Hepatocyte (in vitro differentiated cells): ENCODE measurements around the gene RAD51AP1. TPM values are rescaled to one million over a fixed set of nuclear protein-coding genes. Genes with fewer than 3 reads are reported as not detected.
A peak's percentile ranks its signal among the peaks of the same experiment; 100 is the strongest.

Experiments
- DNase-seq: peaks from one replicate; pipeline ENCODE4 v3.0.0-alpha.2; 2016; ENCODE audit warnings: low spot score
- H2AFZ ChIP-seq: fragments of 200-600 bp; sonication (generic); 2 replicates; pipeline ENCODE4 v1.6.0; 2016; ENCODE audit warnings: antibody characterized with exemption, mild to moderate bottlenecking
- H3K27ac ChIP-seq: fragments of 200-600 bp; sonication (generic); 2 replicates; pipeline ENCODE4 v1.5.1; 2016; ENCODE audit warnings: mild to moderate bottlenecking
- H3K27me3 ChIP-seq: fragments of 200-600 bp; sonication (generic); 2 replicates; pipeline ENCODE4 v1.6.1; 2016
- H3K36me3 ChIP-seq: fragments of 200-600 bp; sonication (generic); replicated peaks from 2 replicates; pipeline ENCODE4 v1.5.1; 2016; ENCODE audit warnings: low read depth; ENCODE audit not compliant: insufficient read depth
- H3K4me1 ChIP-seq: fragments of 200-600 bp; sonication (generic); 2 replicates; pipeline ENCODE4 v1.5.1; 2016; ENCODE audit warnings: mild to moderate bottlenecking, moderate library complexity; ENCODE audit not compliant: insufficient read depth
- H3K4me2 ChIP-seq: fragments of 200-600 bp; sonication (generic); 2 replicates; pipeline ENCODE4 v1.6.0; 2016
- H3K4me3 ChIP-seq: fragments of 200-600 bp; sonication (generic); 2 replicates; pipeline ENCODE4 v1.5.1; 2016; ENCODE audit warnings: mild to moderate bottlenecking
- H3K79me2 ChIP-seq: fragments of 200-600 bp; sonication (generic); 2 replicates; pipeline ENCODE4 v1.6.0; 2017; ENCODE audit warnings: mild to moderate bottlenecking
- H3K9me2 ChIP-seq: fragments of 200-600 bp; sonication (generic); replicated peaks from 2 replicates; pipeline ENCODE4 v1.6.0; 2017; ENCODE audit warnings: mild to moderate bottlenecking; ENCODE audit not compliant: insufficient read depth
- H3K9me3 ChIP-seq: fragments of 200-600 bp; sonication (generic); 2 replicates; pipeline ENCODE4 v1.5.1; 2016; ENCODE audit warnings: low read depth, mild to moderate bottlenecking
- H4K20me1 ChIP-seq: fragments of 200-600 bp; sonication (generic); 2 replicates; pipeline ENCODE4 v1.6.0; 2016; ENCODE audit warnings: mild to moderate bottlenecking; ENCODE audit not compliant: insufficient read depth, poor library complexity, severe bottlenecking
- EZH2 ChIP-seq: fragments of 200-600 bp; sonication (generic); IDR thresholded peaks from 2 replicates; pipeline ENCODE4 v1.6.1; 2016; ENCODE audit warnings: antibody characterized with exemption, mild to moderate bottlenecking, borderline replicate concordance
- EZH2phosphoT487 ChIP-seq: fragments of 200-600 bp; sonication (generic); IDR thresholded peaks from one replicate; pipeline ENCODE4 v1.6.1; 2018; ENCODE audit warnings: antibody characterized with exemption, mild to moderate bottlenecking, low read depth, moderate library complexity; ENCODE audit not compliant: unreplicated experiment, severe bottlenecking
- WGBS: methylation state at CpG from one replicate; pipeline ENCODE4 v1.1.6; 2016; ENCODE audit warnings: low lambda C conversion rate; ENCODE audit errors: missing lambda C conversion rate; 5-methylcytosine and 5-hydroxymethylcytosine counted together
- polyA plus RNA-seq: library from polyadenylated mRNA; unstranded; fragments of >200 nt; fragmentation: Nextera tagmentation; extraction: Ambion mirVana; gene quantifications from 2 replicates; pipeline ENCODE4 v1.2.1, GENCODE V29; 2016
- total RNA-seq: library from RNA; depleted of rRNA; stranded (reverse); fragments of >200 nt; gene quantifications from 2 replicates; pipeline ENCODE4 v1.2.3, GENCODE V29; 2014
- TF ChIP-seq, protein P1 (sequence below): fragments of 200-600 bp; sonication (generic); IDR thresholded peaks from 2 replicates; pipeline ENCODE4 v1.5.1; 2016; ENCODE audit warnings: antibody characterized with exemption, mild to moderate bottlenecking; ENCODE audit not compliant: poor library complexity

RAD51AP1 gene
- total and polyA plus RNA-seq, 2 experiments from 2014 or later: 4.6 to 11.5 TPM

DNA sequence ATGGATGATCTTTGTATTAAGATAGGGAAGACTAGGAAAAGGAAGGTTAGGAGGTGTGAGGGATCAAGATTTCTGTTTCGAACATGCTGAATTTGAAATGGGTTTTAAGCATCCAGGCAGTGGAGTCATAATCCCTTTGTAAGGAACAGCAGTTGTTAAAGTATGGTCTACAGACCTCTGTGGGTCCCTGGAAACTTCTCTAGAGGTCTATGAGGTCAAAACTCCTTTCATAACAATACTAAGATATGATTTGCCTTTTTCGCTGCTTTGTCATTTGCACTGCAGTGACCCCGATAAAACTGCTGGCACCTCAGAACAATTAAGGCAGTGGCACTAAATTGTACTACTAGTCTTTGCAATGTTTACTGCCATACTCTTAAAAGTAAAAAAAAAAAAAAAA, 1.5 kb downstream of the RAD51AP1 start:
- Histone ChIP-seq H3K4me1 (no peaks in the 10 kb centered on the region), H3K4me3 (no peak overlapping the region), H3K79me2 (peaks cover 46% of the 10 kb centered on the region), H3K27me3 (no peaks in the 10 kb centered on the region), H3K9me2 (no peaks in the 10 kb centered on the region), H2AFZ (no peak overlapping the region), H3K36me3 (no peaks in the 10 kb centered on the region), H3K9me3 (no peaks in the 10 kb centered on the region), H3K4me2 (peak overlapping the region; percentile 89), H3K27ac (no peak overlapping the region), H4K20me1 (no peaks in the 10 kb centered on the region)
- TF ChIP-seq EZH2phosphoT487 (no peak), EZH2 (no peak)
- TF ChIP-seq, protein P1, sequence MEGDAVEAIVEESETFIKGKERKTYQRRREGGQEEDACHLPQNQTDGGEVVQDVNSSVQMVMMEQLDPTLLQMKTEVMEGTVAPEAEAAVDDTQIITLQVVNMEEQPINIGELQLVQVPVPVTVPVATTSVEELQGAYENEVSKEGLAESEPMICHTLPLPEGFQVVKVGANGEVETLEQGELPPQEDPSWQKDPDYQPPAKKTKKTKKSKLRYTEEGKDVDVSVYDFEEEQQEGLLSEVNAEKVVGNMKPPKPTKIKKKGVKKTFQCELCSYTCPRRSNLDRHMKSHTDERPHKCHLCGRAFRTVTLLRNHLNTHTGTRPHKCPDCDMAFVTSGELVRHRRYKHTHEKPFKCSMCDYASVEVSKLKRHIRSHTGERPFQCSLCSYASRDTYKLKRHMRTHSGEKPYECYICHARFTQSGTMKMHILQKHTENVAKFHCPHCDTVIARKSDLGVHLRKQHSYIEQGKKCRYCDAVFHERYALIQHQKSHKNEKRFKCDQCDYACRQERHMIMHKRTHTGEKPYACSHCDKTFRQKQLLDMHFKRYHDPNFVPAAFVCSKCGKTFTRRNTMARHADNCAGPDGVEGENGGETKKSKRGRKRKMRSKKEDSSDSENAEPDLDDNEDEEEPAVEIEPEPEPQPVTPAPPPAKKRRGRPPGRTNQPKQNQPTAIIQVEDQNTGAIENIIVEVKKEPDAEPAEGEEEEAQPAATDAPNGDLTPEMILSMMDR: no peak
- 89% methylated on average over 3 of the region's 3 CpGs for WGBS
- DNase-seq: no peak

DNA sequence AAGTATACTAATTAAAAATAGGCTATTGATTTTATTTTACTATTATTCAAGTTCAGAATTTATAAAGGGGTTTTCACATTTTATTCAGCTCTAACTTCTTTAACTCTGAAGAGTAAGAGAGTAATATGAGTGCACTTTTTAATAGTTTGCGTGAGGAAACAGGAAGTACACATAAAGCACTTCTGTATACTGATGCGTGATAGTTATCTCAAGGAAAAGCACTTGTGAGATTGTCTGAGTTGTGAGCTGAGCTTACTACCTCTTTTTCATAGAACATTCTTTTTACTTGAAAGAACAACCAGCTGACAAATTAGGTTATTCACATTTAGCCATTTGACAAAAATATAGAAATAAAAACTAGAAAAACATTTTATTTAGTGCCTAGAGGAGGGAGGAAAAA, 1.9 kb downstream of the RAD51AP1 start:
- H2AFZ ChIP-seq: no peak overlapping the region

DNA sequence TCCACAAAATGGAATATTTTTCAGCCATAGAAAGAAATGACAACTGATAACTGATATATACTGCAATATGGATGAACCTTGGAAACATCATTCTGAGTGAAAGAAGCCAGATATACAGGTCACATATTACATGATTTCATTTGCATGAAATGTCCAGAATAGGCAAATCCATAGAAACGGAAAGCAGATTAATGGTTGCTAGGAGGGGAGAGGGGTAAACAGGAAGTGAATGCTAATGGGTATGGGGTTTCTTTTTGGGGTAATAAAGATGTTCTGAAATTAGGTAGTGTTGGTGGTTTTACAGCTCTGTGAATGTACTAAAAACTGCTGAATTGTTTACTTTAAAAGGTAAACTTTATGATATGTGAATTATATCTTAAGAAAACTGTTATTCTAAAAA, 6.5 kb downstream of the RAD51AP1 start:
- no peak for DNase-seq
- Histone ChIP-seq H3K79me2 (peaks cover 17% of the 10 kb centered on the region), H3K9me3 (no peaks in the 10 kb centered on the region), H3K9me2 (no peaks in the 10 kb centered on the region), H2AFZ (no peak overlapping the region), H4K20me1 (no peaks in the 10 kb centered on the region), H3K4me1 (no peaks in the 10 kb centered on the region), H3K36me3 (no peaks in the 10 kb centered on the region), H3K4me3 (no peak overlapping the region), H3K27me3 (no peaks in the 10 kb centered on the region), H3K27ac (no peak overlapping the region), H3K4me2 (no peak overlapping the region)
- TF ChIP-seq EZH2 (no peak), EZH2phosphoT487 (no peak)
- TF ChIP-seq, protein P1: no peak
- 23% methylated on average over 1 of the region's 1 CpG for WGBS

More for the DNA sequence above, 1.9 kb downstream of the RAD51AP1 start:
- Histone ChIP-seq H3K9me3 (no peaks in the 10 kb centered on the region), H3K79me2 (peaks cover 46% of the 10 kb centered on the region), H3K4me1 (no peaks in the 10 kb centered on the region), H4K20me1 (no peaks in the 10 kb centered on the region), H3K9me2 (no peaks in the 10 kb centered on the region), H3K36me3 (no peaks in the 10 kb centered on the region), H3K27ac (no peak overlapping the region), H3K27me3 (no peaks in the 10 kb centered on the region), H3K4me3 (no peak overlapping the region), H3K4me2 (no peak overlapping the region)
- 76% methylated on average over 2 of the region's 2 CpGs for WGBS
- TF ChIP-seq, protein P1: no peak
- TF ChIP-seq EZH2phosphoT487 (no peak), EZH2 (no peak)
- no peak for DNase-seq

DNA sequence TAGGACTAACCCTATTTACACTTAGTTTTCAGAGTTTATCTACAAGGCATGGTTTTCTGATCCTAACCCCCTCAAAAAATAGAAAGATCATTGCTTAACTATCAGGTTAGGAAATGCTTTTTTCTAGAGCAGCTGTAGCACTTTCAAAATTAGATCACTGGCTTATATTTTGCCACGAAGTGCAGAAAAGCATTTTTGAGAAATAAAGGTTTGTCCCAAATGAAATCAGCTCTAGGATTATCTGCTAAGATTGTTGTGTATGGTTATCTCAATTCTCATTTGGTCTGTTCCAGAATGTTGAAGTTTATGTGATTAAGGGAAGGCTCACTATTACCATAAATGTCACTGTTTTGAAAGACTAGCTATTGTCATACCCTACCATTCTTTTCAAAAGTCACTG, 13.5 kb downstream of the RAD51AP1 start:
- Histone ChIP-seq H2AFZ (no peak overlapping the region), H3K36me3 (no peaks in the 10 kb centered on the region), H3K79me2 (no peaks in the 10 kb centered on the region), H3K4me1 (no peaks in the 10 kb centered on the region), H3K27me3 (no peaks in the 10 kb centered on the region), H3K4me2 (no peak overlapping the region), H3K27ac (no peak overlapping the region), H3K4me3 (no peak overlapping the region), H3K9me3 (no peaks in the 10 kb centered on the region), H3K9me2 (no peaks in the 10 kb centered on the region), H4K20me1 (no peaks in the 10 kb centered on the region)
- no peak for DNase-seq
- WGBS: 97% methylated on average over 1 of the region's 1 CpG
- TF ChIP-seq EZH2phosphoT487 (no peak), EZH2 (no peak)
- TF ChIP-seq, protein P1: no peak
